GM12878 (cell line): ENCODE results near the gene TRIM68. TPM values are rescaled to one million over a fixed set of nuclear protein-coding genes. Genes with fewer than 3 reads are reported as not detected.

Source experiments
- BRCA1 ChIP-seq: IDR thresholded peaks from 2 replicates; pipeline ENCODE4 v1.6.1; 2011; ENCODE audit warnings: low read depth, low read length, improper control_type of control experiment
- CHD2 ChIP-seq: IDR thresholded peaks from 2 replicates; pipeline ENCODE4 v1.6.1; 2011; ENCODE audit warnings: low read depth, low read length, improper control_type of control experiment, borderline replicate concordance
- DPF2 ChIP-seq: fragments of 450-650 bp; IDR thresholded peaks from 2 replicates; pipeline ENCODE4 v1.6.1; 2017; ENCODE audit warnings: mild to moderate bottlenecking
- HDAC6 ChIP-seq: fragments of 200-600 bp; sonication (generic); IDR thresholded peaks from one replicate; pipeline ENCODE4 v1.8.0; 2017; ENCODE audit warnings: antibody characterized with exemption; ENCODE audit not compliant: unreplicated experiment
- LARP7 ChIP-seq: fragments of 450-650 bp; IDR thresholded peaks from 2 replicates; pipeline ENCODE4 v1.6.1; 2017; ENCODE audit warnings: mild to moderate bottlenecking
- NFXL1 ChIP-seq: fragments of 450-650 bp; IDR thresholded peaks from 2 replicates; pipeline ENCODE4 v1.6.1; 2017; ENCODE audit warnings: antibody characterized with exemption, mild to moderate bottlenecking, borderline replicate concordance
- NFYA ChIP-seq: IDR thresholded peaks from 2 replicates; pipeline ENCODE4 v1.6.1; 2011; ENCODE audit warnings: low read depth, mild to moderate bottlenecking, low read length, improper control_type of control experiment, borderline replicate concordance
- RAD21 ChIP-seq: IDR thresholded peaks from 2 replicates; pipeline ENCODE4 v1.6.1; 2011; ENCODE audit warnings: mild to moderate bottlenecking, low read depth, low read length, moderate library complexity; ENCODE audit not compliant: insufficient read depth
- RELA ChIP-seq: fragments of 450-650 bp; IDR thresholded peaks from 2 replicates; pipeline ENCODE4 v1.8.0; 2014; ENCODE audit warnings: borderline replicate concordance; ENCODE audit not compliant: partially characterized antibody
- RUNX3 ChIP-seq: IDR thresholded peaks from 2 replicates; pipeline ENCODE4 v1.6.1; 2012; ENCODE audit warnings: low read length, inconsistent platforms
- STAT1 ChIP-seq: fragments of 450-650 bp; conservative IDR thresholded peaks from 2 replicates; pipeline ENCODE4 v1.6.1; 2014; ENCODE audit warnings: antibody characterized with exemption, mild to moderate bottlenecking
- WRNIP1 ChIP-seq: IDR thresholded peaks from 2 replicates; pipeline ENCODE4 v1.6.1; 2011; ENCODE audit warnings: low read depth, low read length, improper control_type of control experiment, borderline replicate concordance
- YBX1 ChIP-seq: fragments of 450-650 bp; IDR thresholded peaks from 2 replicates; pipeline ENCODE4 v1.6.1; 2016; ENCODE audit warnings: antibody characterized with exemption
- polyA plus RNA-seq, 11 experiments: library from polyadenylated mRNA; depleted of rRNA in 4 of 11; unstranded in 6 of 11; stranded (reverse) in 5 of 11; fragments of >200 nt; fragmentation: Nextera tagmentation in 4 of 11; fragmentation: Illumina TruSeq in 1 of 11; extraction: Ambion mirVana in 4 of 11; extraction: Trizol in 1 of 11; gene quantifications; 1 replicate in 1 of 11; 2 replicates in 10 of 11; pipeline versions ENCODE4 v1.2.1 to v1.2.3, GENCODE V29; 2011 to 2016; ENCODE audit warnings: inconsistent platforms in 2 of 11, missing spikeins in 2 of 11, low read depth in 1 of 11
- total RNA-seq, 4 experiments: library from RNA; depleted of rRNA in 3 of 4; stranded (reverse); fragments of >200 nt in 3 of 4; fragmentation: Illumina TruSeq in 1 of 4; extraction: Trizol in 1 of 4; gene quantifications; 2 replicates each; pipeline versions ENCODE4 v1.2.1 to v1.2.3, GENCODE V29; 2013 to 2021
- TF ChIP-seq, protein P1 (sequence below): IDR thresholded peaks from 2 replicates; pipeline ENCODE4 v1.6.1; 2011; ENCODE audit warnings: low read depth, mild to moderate bottlenecking, low read length, moderate library complexity, borderline replicate concordance; ENCODE audit errors: extremely low read depth
- TF ChIP-seq, protein P2 (sequence below), 3 experiments: IDR thresholded peaks in 2 of 3; conservative IDR thresholded peaks in 1 of 3; 2 replicates each; pipeline ENCODE4 v1.5.1; 2011; ENCODE audit warnings: low read depth in 3 of 3, low read length in 3 of 3, mild to moderate bottlenecking in 3 of 3, control low read depth in 2 of 3, moderate library complexity in 2 of 3, inconsistent platforms in 1 of 3, mixed read lengths in 1 of 3; ENCODE audit not compliant: control insufficient read depth in 2 of 3, insufficient read depth in 1 of 3; ENCODE audit errors: extremely low read depth in 1 of 3
- TF ChIP-seq, protein P3 (sequence below): fragments of 450-650 bp; IDR thresholded peaks from 2 replicates; pipeline ENCODE4 v1.6.1; 2018; ENCODE audit warnings: borderline replicate concordance, mild to moderate bottlenecking; ENCODE audit not compliant: partially characterized antibody
- TF ChIP-seq, protein P4 (sequence below): fragments of 450-650 bp; IDR thresholded peaks from 2 replicates; pipeline ENCODE4 v1.6.1; 2017; ENCODE audit warnings: borderline replicate concordance
- TF ChIP-seq, protein P5 (sequence below): fragments of 450-650 bp; IDR thresholded peaks from 2 replicates; pipeline ENCODE4 v1.6.1; 2017; ENCODE audit warnings: antibody characterized with exemption, mild to moderate bottlenecking, moderate library complexity

TRIM68 gene
- total and polyA plus RNA-seq, 10 of the 15 experiments (the other 5 are each of a cell fraction or from before 2014, with no cell fraction given) = 3.3 to 13.7 (median 8.3) TPM

DNA sequence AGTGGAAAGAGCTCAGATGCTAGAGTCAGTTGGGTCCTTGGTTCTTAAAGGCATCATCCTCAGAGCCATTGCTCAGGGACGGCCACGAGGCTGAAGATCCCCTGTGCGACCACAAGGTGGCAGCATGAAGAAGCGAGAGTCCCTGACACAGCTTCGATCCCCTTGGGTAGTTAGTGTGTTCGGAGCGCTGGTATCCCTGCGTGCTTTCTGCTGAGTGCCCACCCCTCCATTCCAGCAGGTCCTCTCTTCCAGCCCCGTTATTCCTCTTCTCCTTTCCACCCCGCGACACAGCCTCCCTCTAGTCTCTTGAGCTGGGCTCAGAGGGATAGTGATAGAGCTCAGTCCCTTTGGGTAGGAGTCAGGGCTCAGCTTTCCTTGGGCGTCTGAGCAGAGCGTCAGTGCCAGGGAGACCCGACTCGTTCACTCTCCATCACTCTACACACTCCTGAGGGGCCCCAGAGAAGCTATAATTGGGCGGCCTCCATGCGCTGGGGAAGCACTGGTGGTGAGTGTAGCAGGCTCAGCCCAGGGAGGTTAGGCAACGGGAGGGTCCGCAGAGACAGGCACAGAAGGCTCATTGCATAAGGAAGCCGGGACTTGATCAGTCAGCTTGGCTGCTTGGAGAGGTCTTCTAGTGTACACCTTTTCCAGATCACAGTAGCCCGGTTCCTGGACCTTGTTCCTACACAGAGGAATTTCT, 29.1 kb upstream of the TRIM68 start, which contains the start of gene OR51D1 (continued):
- no peak for TF ChIP-seq HDAC6
- peak; percentile 71 for TF ChIP-seq RAD21
- no peak for TF ChIP-seq DPF2
- TF ChIP-seq, protein P1, sequence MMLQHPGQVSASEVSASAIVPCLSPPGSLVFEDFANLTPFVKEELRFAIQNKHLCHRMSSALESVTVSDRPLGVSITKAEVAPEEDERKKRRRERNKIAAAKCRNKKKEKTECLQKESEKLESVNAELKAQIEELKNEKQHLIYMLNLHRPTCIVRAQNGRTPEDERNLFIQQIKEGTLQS = no peak
- TF ChIP-seq BRCA1 = no peak
- TF ChIP-seq, protein P2, sequence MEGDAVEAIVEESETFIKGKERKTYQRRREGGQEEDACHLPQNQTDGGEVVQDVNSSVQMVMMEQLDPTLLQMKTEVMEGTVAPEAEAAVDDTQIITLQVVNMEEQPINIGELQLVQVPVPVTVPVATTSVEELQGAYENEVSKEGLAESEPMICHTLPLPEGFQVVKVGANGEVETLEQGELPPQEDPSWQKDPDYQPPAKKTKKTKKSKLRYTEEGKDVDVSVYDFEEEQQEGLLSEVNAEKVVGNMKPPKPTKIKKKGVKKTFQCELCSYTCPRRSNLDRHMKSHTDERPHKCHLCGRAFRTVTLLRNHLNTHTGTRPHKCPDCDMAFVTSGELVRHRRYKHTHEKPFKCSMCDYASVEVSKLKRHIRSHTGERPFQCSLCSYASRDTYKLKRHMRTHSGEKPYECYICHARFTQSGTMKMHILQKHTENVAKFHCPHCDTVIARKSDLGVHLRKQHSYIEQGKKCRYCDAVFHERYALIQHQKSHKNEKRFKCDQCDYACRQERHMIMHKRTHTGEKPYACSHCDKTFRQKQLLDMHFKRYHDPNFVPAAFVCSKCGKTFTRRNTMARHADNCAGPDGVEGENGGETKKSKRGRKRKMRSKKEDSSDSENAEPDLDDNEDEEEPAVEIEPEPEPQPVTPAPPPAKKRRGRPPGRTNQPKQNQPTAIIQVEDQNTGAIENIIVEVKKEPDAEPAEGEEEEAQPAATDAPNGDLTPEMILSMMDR (IDR thresholded peaks at IDR 0.05 in 2 of 3, conservative IDR thresholded peaks at IDR 0.05 in 1 of 3; ENCODE audit: control insufficient read depth in 2 of 3, extremely low read depth in 1 of 3, insufficient read depth in 1 of 3, low read depth in 3 of 3, low read length in 3 of 3) = peak; percentile 90 to 94 (median 91)
- TF ChIP-seq RUNX3 = no peak
- TF ChIP-seq, protein P3, sequence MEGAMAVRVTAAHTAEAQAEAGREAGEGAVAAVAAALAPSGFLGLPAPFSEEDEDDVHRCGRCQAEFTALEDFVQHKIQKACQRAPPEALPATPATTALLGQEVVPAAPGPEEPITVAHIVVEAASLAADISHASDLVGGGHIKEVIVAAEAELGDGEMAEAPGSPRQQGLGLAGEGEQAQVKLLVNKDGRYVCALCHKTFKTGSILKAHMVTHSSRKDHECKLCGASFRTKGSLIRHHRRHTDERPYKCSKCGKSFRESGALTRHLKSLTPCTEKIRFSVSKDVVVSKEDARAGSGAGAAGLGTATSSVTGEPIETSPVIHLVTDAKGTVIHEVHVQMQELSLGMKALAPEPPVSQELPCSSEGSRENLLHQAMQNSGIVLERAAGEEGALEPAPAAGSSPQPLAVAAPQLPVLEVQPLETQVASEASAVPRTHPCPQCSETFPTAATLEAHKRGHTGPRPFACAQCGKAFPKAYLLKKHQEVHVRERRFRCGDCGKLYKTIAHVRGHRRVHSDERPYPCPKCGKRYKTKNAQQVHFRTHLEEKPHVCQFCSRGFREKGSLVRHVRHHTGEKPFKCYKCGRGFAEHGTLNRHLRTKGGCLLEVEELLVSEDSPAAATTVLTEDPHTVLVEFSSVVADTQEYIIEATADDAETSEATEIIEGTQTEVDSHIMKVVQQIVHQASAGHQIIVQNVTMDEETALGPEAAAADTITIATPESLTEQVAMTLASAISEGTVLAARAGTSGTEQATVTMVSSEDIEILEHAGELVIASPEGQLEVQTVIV = no peak
- TF ChIP-seq YBX1 = no peak
- TF ChIP-seq, protein P4, sequence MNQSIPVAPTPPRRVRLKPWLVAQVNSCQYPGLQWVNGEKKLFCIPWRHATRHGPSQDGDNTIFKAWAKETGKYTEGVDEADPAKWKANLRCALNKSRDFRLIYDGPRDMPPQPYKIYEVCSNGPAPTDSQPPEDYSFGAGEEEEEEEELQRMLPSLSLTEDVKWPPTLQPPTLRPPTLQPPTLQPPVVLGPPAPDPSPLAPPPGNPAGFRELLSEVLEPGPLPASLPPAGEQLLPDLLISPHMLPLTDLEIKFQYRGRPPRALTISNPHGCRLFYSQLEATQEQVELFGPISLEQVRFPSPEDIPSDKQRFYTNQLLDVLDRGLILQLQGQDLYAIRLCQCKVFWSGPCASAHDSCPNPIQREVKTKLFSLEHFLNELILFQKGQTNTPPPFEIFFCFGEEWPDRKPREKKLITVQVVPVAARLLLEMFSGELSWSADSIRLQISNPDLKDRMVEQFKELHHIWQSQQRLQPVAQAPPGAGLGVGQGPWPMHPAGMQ = no peak
- TF ChIP-seq STAT1 = no peak
- TF ChIP-seq NFXL1 = no peak
- no peak for TF ChIP-seq CHD2
- no peak for TF ChIP-seq RELA
- TF ChIP-seq WRNIP1 = 0 out of 2 replicates have a peak, but pooled peaks have one; percentile 43
- TF ChIP-seq, protein P5, sequence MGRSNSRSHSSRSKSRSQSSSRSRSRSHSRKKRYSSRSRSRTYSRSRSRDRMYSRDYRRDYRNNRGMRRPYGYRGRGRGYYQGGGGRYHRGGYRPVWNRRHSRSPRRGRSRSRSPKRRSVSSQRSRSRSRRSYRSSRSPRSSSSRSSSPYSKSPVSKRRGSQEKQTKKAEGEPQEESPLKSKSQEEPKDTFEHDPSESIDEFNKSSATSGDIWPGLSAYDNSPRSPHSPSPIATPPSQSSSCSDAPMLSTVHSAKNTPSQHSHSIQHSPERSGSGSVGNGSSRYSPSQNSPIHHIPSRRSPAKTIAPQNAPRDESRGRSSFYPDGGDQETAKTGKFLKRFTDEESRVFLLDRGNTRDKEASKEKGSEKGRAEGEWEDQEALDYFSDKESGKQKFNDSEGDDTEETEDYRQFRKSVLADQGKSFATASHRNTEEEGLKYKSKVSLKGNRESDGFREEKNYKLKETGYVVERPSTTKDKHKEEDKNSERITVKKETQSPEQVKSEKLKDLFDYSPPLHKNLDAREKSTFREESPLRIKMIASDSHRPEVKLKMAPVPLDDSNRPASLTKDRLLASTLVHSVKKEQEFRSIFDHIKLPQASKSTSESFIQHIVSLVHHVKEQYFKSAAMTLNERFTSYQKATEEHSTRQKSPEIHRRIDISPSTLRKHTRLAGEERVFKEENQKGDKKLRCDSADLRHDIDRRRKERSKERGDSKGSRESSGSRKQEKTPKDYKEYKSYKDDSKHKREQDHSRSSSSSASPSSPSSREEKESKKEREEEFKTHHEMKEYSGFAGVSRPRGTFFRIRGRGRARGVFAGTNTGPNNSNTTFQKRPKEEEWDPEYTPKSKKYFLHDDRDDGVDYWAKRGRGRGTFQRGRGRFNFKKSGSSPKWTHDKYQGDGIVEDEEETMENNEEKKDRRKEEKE = no peak
- TF ChIP-seq NFYA = no peak
- TF ChIP-seq LARP7 = no peak
